Stimulated activated CD4-positive, alpha-beta T cell treated with anti-CD3 and anti-CD28 coated beads, TNF-alpha, amount 100 ng/mL, for 1 hour (primary cell): ENCODE data around the gene MS4A4A.
"Not testable (repeated sequence)": the region's sequence is repeated elsewhere in the genome, so short reads cannot be mapped to it uniquely, and the experiment has no call there.

ENCODE experiments used
- DNase-seq, 3 donors: peaks; one replicate each; pipeline ENCODE4 v3.0.0-alpha.2; 2020; ENCODE audit warnings: low read depth in 3 of 3, low spot score in 1 of 3

MS4A4A gene

GRCh38 chr11:60301884-60302283 is 21.4 kb downstream of the MS4A4A start:
- not testable (repeated sequence) for DNase-seq

- DNase-seq, result no peak
These were observed 23.2 kb downstream of the MS4A4A start for GRCh38 chr11:60303661-60304060.

DNA sequence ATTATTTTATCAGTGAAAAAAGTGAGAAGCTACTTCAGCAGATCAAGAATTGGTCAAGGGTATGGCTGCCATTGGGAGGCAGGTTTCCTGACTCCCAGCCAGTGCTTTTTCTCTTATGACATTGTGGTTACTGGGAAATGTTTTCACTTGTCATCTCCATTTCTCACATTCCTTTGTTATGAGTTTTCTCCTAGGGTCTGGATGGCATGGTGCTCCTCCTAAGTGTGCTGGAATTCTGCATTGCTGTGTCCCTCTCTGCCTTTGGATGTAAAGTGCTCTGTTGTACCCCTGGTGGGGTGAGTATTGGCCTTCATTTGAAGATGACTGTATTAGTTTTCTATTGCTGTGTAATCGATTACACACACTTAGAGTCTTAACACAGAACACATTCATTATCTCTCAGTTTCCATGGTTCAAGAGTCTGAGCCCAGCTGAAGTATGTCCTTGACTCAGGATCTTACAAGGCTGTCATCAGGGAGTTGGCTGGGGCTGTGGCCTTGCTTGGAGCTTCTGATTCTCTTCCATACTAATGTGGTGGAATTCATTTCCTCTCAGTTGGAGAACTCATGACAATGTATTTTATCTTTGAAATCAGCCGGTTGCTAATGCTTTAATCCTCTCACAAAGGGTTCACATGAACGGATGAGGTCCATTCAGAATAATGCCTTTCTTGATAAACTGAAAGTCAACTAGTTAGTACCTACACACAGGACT is 25.6 kb downstream of the MS4A4A start:
- DNase-seq, result no peak

GRCh38 chr11:60307507-60308195 is 27.2 kb downstream of the MS4A4A start:
- no peak for DNase-seq

DNA sequence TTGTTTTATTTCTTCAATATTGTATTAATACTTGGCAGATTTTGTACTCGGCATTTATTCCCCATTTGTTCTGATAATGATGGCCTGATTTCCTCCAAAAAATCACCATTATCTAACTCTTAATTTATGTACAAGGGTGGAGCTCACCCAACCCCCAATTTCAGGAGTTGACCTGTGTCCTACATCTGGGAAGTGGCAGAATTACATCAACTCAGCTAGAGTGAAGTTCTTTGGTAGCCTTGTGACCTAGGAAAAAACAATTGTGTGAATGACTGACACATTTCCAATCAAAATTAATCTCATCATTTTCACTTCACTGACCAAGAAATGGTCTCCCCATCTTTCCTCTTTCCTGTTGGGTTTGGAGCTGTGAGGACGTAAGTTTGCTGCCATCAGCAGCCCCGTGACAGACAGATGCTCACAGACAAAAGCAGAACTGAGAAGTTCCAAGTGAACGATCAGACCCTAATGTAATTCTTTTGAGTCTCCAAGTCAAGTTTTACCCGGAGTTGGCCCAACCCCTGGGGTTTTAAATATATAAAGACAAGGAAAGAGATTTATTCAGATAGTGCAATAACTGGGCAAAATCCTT is 30.0 kb downstream of the MS4A4A start:
- DNase-seq, result no peak

GRCh38 chr11:60314635-60315321 is 34.3 kb downstream of the MS4A4A start:
- DNase-seq, result no peak

- no peak for DNase-seq
These were observed 35.4 kb downstream of the MS4A4A start for GRCh38 chr11:60315871-60316270.

- DNase-seq, result no peak
These were observed 35.9 kb downstream of the MS4A4A start for GRCh38 chr11:60316317-60316716.

GRCh38 chr11:60318726-60319125 is 38.3 kb downstream of the MS4A4A start:
- DNase-seq, result no peak

- DNase-seq, result no peak
These were observed 40.6 kb downstream of the MS4A4A start for GRCh38 chr11:60321051-60321450.

DNA sequence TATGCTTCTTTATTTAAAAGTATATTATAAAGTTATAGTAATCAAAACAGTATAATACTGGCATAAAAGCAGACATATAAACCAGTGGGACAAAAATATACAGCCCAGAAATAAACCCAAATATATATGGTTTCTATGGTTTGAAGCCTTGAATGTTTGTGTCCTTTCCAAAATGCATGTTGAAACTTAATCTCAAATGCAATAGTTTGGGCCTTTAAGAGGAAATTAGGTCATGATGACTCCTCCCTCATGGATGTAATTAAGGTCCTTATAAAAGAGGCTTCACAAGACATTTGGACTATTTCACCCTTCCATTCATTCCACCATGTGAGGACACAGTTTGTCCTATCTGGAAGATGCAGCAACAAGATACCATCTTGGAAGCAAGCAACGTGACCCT is 46.5 kb downstream of the MS4A4A start, which contains the start of gene MS4A6E:
Gene MS4A6E, plus strand, starts transcription at position 301 of the 400 bp plus-strand sequence. CDS start 7,641 bp downstream, outside the sequence.
- DNase-seq, result no peak

DNA sequence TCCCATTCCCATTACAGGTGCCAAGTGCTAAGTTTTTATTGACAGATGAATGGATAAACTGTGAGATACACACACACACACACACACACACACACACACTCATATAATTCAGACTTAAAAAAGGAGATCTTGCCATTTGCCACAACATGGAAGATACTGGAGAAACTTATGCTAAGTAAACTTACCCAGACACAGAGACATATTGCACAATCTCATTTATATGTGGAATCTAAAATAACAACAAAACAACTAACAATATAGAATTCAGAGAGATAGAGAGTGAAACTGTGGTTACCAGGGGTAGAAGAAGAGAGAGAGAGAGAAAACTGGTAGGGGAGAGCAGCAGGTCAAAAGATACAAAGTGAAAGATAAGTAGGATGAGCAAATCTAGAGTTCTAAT is 48.0 kb downstream of the MS4A4A start:
- DNase-seq, result no peak

GRCh38 chr11:60332846-60333245 is 52.4 kb downstream of the MS4A4A start:
- no peak for DNase-seq

DNA sequence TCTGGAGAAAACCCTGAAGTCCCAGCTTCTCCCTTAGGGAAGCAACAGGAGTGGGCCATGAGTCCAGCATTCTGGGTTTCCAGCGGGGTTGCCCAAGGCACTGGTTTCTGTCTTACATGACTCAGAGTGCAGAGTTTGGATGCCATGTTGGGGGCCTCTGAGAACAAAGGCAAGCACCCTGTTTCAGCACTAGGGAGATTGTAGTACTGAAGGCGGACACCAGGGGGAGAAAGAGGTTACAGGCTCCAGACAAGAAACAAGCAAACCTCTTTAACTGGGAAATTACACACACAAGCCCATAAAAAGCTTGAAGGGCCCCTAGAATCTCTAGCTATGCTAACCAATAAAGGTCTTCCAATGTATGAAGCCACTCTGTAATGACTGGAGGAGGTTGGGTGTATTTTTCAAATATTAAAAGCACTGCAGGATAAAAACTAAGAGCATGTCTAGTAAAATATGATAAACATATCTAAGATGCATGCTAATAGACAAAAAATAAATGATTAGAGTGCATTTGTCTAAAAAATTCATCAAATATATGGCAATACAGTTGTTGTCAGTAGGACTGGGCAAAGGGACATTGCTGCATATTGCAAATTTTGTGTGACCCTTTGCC is 53.6 kb downstream of the MS4A4A start:
- DNase-seq, result peak; percentile 6 to 26 (median 9)

- DNase-seq, result no peak
These were observed 56.4 kb downstream of the MS4A4A start for GRCh38 chr11:60336767-60337391.

- DNase-seq, result no peak
These were observed 57.6 kb downstream of the MS4A4A start for GRCh38 chr11:60338053-60338452.

GRCh38 chr11:60339356-60339755 is 58.9 kb downstream of the MS4A4A start:
- DNase-seq, result no peak

DNA sequence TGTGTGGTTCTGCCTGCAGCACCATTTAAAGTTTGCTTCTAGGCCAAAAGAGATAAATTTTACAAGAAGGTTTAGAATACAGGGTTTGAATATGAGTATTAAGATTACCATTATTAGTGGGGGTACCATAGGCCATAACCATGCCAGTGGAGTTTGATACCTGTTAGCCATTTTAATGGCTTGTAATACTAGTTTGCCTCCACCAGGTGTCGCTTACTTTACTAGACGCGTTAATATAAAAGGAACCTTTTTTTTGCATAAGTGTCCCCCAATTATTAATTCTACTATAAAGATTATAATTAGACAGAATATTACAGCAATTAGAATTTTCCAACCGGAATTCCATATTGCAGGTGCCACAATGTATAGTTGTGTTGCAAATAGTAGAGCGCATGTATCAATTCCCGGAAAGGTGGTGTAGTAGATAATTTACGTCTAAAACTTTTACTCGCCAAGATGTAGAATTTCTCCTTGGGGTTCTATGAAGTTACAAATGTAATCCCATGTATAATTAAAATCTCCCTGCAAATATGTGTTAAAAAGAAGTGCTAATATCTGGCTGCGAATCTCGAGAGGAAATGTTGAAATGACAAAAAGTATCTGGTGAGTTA is 62.7 kb downstream of the MS4A4A start:
- no peak for DNase-seq

- no peak for DNase-seq
These were observed 63.7 kb downstream of the MS4A4A start for GRCh38 chr11:60344146-60344545.

GRCh38 chr11:60345489-60345888 is 65.0 kb downstream of the MS4A4A start:
- no peak for DNase-seq
